SK-N-SH (cell line): ENCODE measurements around the gene ATG3.
A peak's percentile ranks its signal among the peaks of the same experiment; 100 is the strongest.

Experiments used
- CTCF ChIP-seq: fragments of 200-600 bp; sonication (generic); IDR thresholded peaks from 2 replicates; pipeline ENCODE4 v1.6.1; 2017; ENCODE audit warnings: antibody characterized with exemption, mild to moderate bottlenecking, moderate library complexity
- NFIC ChIP-seq: IDR thresholded peaks from 2 replicates; pipeline ENCODE4 v1.4.0; 2012; ENCODE audit warnings: borderline replicate concordance
- SIN3A ChIP-seq: IDR thresholded peaks from 2 replicates; pipeline ENCODE4 v1.6.1; 2012; ENCODE audit warnings: low read depth, mild to moderate bottlenecking, low read length, moderate library complexity, borderline replicate concordance
- USF2 ChIP-seq: fragments of 150-350 bp; IDR thresholded peaks from 2 replicates; pipeline ENCODE4 v1.6.1; 2017; ENCODE audit warnings: antibody characterized with exemption, low read length, low read depth, borderline replicate concordance

- no peak for TF ChIP-seq CTCF
- TF ChIP-seq USF2, result no peak
- TF ChIP-seq NFIC, result peak; percentile 28; the same call in 1 of the 2 replicates
- no peak for TF ChIP-seq SIN3A
Observed at GRCh38 chr3:112546216-112546759, 15.5 kb downstream of the ATG3 start.
